Measurements from ENCODE around the gene NUMB. TPM values are rescaled to one million over a fixed set of nuclear protein-coding genes. Genes with fewer than 3 reads are reported as not detected.

NUMB gene
- total and polyA plus RNA-seq, 2 of the 13 experiments (the other 11 are each of a cell fraction or from before 2014, with no cell fraction given) = 20.3 to 71.1 TPM

GRCh38 chr14:73462048-73462715 is 3.8 kb upstream of the NUMB start (continued):
- TF ChIP-seq, protein P1, sequence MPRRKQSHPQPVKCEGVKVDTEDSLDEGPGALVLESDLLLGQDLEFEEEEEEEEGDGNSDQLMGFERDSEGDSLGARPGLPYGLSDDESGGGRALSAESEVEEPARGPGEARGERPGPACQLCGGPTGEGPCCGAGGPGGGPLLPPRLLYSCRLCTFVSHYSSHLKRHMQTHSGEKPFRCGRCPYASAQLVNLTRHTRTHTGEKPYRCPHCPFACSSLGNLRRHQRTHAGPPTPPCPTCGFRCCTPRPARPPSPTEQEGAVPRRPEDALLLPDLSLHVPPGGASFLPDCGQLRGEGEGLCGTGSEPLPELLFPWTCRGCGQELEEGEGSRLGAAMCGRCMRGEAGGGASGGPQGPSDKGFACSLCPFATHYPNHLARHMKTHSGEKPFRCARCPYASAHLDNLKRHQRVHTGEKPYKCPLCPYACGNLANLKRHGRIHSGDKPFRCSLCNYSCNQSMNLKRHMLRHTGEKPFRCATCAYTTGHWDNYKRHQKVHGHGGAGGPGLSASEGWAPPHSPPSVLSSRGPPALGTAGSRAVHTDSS (CRISPR knock-in tag; conservative IDR thresholded peaks at IDR 0.05) = no peak
- TF ChIP-seq SATB2 (CRISPR knock-in tag; IDR thresholded peaks at IDR 0.05) (no peak), ZSCAN29 (CRISPR knock-in tag; conservative IDR thresholded peaks at IDR 0.05) (peak; percentile 89; the same call in 1 of the 2 replicates), TRIM22 (IDR thresholded peaks at IDR 0.05) (no peak), PRDM15 (CRISPR knock-in tag; IDR thresholded peaks at IDR 0.05) (no peak; the same call in 1 of the 2 replicates), ZNF335 (CRISPR knock-in tag; IDR thresholded peaks at IDR 0.05) (no peak), ZNF12 (CRISPR knock-in tag; IDR thresholded peaks at IDR 0.05) (peak; percentile 76), ISX (CRISPR knock-in tag; conservative IDR thresholded peaks at IDR 0.05) (no peak), ZBTB26 (CRISPR knock-in tag; IDR thresholded peaks at IDR 0.05; ENCODE audit: borderline replicate concordance) (no peak), ZNF33B (CRISPR knock-in tag; IDR thresholded peaks at IDR 0.05) (no peak), ZSCAN20 (CRISPR knock-in tag; IDR thresholded peaks at IDR 0.05; ENCODE audit: borderline replicate concordance) (no peak)
- TF ChIP-seq, protein P2, sequence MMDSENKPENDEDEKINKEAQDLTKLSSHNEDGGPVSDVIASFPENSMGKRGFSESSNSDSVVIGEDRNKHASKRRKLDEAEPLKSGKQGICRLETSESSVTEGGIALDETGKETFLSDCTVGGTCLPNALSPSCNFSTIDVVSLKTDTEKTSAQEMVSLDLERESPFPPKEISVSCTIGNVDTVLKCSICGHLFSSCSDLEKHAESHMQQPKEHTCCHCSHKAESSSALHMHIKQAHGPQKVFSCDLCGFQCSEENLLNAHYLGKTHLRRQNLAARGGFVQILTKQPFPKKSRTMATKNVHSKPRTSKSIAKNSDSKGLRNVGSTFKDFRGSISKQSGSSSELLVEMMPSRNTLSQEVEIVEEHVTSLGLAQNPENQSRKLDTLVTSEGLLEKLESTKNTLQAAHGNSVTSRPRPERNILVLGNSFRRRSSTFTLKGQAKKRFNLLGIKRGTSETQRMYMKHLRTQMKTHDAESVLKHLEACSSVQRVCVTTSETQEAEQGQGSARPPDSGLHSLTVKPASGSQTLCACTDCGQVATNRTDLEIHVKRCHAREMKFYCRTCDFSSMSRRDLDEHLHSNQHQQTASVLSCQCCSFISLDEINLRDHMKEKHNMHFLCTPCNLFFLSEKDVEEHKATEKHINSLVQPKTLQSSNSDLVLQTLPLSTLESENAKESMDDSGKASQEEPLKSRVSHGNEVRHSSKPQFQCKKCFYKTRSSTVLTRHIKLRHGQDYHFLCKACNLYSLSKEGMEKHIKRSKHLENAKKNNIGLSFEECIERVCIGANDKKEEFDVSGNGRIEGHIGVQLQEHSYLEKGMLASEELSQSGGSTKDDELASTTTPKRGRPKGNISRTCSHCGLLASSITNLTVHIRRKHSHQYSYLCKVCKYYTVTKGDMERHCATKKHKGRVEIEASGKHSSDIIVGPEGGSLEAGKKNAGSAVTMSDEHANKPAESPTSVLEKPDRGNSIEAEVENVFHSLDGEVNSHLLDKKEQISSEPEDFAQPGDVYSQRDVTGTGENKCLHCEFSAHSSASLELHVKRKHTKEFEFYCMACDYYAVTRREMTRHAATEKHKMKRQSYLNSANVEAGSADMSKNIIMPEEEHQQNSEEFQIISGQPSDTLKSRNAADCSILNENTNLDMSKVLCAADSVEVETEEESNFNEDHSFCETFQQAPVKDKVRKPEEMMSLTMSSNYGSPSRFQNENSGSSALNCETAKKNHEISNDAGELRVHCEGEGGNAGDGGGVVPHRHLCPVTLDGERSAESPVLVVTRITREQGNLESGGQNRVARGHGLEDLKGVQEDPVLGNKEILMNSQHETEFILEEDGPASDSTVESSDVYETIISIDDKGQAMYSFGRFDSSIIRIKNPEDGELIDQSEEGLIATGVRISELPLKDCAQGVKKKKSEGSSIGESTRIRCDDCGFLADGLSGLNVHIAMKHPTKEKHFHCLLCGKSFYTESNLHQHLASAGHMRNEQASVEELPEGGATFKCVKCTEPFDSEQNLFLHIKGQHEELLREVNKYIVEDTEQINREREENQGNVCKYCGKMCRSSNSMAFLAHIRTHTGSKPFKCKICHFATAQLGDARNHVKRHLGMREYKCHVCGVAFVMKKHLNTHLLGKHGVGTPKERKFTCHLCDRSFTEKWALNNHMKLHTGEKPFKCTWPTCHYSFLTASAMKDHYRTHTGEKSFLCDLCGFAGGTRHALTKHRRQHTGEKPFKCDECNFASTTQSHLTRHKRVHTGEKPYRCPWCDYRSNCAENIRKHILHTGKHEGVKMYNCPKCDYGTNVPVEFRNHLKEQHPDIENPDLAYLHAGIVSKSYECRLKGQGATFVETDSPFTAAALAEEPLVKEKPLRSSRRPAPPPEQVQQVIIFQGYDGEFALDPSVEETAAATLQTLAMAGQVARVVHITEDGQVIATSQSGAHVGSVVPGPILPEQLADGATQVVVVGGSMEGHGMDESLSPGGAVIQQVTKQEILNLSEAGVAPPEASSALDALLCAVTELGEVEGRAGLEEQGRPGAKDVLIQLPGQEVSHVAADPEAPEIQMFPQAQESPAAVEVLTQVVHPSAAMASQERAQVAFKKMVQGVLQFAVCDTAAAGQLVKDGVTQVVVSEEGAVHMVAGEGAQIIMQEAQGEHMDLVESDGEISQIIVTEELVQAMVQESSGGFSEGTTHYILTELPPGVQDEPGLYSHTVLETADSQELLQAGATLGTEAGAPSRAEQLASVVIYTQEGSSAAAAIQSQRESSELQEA (CRISPR knock-in tag; IDR thresholded peaks at IDR 0.05; ENCODE audit: not compliant biosample characterization) = no peak
